ENCODE results near the gene RAD51B.
"Not testable (repeated sequence)": the region's sequence is repeated elsewhere in the genome, so short reads cannot be mapped to it uniquely, and the experiment has no call there.

The RAD51B gene

DNA sequence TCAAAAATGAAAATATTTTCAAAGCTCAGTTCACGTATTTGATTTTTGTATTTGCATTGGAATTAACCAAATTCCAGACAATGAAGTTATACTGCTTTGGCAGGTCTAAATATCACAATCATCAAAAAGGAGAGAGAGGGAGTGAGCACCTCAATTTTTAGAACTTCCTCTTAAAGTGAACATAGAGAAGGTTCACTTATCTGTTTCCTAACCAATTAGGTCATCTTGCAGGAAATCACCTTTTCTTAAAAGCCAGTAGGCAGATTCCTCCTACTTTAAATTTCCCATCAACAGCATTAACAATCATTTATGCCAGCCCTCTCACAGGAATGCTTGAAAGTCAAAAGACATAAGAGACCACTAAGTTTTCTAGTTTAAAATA lies 584.6 kb downstream of the RAD51B start:
- DNase-seq (ENCODE audit: low read depth in 2 of 2): no peak

DNA sequence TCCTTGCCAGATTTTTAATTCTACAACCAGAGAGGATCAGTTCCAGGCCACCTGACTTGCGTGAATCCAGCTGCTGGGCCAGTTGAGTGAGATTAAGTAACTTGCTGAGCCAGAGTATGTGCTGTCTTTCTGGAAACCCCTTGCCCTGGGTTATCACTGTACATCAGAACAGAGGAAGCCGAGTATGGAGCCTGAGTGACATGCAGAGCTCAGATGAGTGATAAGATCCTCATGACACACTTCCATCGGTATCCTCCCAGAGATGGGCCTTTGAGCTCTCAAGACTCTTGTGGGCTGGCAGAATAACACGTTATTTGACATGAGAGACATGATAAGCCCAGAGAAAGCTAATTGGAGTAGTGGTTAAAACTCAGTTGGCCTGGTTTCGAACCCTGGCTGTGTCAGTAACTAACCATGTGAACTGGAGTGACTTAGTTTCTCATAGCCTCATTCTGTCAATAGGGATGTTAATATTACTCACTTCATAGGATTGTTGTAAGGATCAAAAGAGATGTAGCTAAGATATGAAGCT lies 585.1 kb downstream of the RAD51B start:
- no peak for DNase-seq (ENCODE audit: low read depth in 2 of 2)

DNA sequence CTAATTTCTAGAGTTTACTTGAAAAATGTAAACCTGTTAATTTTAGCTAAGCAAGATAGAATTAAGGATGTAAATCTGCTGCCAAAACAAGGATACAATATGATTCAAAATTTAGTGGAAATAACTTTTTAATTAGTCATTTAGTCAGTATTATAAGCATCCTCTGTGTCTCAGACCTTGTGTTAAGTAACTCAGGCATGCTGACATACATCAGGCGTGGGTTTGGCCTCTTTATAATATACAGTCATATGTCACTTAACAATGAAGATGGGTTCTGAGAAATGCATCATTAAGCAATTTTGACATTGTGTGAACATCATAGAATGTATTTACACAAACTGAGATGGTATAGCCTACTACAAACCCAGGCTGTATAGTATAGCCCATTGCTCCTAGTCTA lies 586.4 kb downstream of the RAD51B start:
- no peak for DNase-seq (ENCODE audit: low read depth in 2 of 2)

DNA sequence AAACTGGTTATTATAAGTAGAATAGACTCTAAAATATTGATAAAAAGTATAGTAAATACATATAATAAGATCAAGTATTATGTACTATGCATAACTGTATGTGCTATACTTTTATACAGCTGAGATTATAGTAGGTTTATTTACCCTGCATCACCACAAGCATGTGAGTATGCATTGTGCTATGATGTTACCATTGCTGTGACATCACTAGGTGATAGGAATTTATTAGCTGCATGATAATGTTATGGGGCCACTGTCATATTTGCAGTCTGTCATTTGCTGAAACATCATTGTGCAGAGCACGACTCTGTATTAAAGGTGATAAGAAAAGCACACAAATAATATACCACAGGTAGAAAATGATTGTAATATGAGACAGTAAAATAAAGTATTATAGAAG lies 587.7 kb downstream of the RAD51B start:
- no peak for DNase-seq (ENCODE audit: low read depth in 2 of 2)

DNA sequence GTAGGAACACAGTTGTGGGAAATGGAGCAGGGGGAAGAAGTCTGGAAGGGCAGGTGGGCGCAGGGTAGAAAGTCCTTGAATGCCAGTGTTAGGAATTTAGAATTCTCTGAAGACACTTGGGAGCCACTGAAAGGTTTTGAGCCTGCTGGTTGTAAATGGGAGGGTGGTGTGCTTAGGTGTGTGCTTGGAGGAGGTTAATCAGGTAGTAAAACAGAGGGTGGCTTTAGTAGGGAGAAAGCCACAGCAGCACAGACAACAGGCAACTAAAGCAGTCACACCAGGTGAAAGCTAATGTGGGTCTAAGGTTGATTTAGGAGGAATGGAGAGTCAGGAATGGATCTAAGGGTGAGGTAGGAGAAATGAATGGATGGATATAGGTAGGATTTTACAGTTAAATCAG lies 588.2 kb downstream of the RAD51B start:
- DNase-seq (ENCODE audit: low read depth in 2 of 2): no peak

DNA sequence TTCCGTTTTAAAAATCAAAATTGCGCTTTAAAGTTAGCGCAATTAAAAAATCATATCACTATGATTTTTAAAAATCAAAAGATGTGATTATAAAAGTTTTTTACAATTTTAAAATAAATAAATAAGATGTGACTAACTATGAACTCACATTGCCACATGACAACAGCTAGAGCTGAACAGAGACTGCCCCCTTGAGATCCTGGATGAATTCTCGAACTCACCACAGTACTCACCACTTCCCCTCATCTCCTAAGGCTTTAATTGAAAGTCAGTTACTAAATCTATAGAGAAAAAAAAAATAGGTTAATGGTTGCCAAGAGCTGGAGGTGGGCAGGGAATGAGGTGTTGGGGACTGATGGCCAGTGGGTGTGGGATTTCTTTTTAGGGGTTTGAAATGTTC lies 589.1 kb downstream of the RAD51B start:
- DNase-seq (ENCODE audit: low read depth in 2 of 2): no peak

DNA sequence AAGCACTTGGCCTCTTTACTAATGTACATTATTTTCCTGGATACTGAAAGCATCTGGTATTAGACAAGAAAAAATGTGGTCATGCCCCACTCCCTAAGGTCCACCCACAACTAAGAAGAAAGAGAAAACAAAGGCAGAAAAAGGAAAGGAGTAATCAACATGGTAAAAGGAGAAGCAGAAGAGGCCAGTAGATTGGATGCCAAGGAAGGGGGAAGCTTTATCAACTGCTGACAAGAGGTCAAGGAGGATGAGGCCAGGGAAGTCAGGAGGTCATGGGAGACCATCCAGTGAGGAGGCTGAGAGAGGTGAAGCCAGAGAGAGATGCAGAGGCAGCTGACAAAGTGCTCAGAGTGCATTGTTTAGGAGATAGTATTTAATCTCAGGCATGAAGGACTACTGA lies 589.8 kb downstream of the RAD51B start:
- no peak for DNase-seq (ENCODE audit: low read depth in 2 of 2)

DNA sequence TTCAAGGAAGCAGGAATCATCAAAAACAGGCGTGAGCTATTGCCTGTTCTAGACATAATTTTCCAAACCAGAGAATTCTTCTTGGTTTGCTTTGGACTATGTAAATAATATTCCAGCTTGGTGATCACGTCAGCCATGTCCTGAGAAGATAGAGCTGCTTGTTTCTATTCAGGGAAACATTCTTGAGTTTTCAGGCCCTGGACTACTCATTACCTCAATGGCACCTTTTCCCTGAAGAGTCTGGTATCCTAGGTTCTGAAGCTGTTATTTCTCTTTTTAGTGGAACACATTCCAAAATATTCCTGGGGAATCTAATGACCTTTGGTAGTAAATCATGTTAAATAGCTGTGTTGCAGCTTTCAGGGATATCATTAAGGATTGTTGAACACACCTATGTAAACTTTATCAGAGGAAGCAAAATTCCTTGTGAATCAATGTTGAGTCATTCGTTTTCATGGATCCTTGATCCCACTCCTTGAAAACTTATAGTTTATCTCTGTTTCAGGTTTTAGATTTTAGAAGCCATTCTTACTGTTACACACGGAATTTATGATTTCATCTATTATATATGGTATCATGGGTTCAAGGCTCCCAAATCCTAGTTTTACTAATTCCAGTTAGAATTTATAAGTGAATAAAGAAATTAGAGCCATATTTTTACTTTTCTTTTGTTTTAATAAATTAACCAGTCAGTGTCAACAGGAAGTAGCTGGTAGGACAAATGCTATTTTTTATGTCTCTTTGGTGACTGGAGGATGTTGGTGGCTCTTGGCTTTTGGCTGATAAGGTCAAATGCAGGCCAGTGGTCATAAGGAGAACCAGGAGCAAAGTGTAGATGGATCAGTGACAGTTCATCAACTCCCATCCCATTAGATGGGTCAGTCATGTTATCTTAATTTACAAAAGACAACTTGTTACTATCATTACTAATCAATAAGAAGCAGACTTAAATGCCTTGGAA lies 593.2 kb downstream of the RAD51B start:
- no peak for DNase-seq (ENCODE audit: low read depth in 2 of 2)

DNA sequence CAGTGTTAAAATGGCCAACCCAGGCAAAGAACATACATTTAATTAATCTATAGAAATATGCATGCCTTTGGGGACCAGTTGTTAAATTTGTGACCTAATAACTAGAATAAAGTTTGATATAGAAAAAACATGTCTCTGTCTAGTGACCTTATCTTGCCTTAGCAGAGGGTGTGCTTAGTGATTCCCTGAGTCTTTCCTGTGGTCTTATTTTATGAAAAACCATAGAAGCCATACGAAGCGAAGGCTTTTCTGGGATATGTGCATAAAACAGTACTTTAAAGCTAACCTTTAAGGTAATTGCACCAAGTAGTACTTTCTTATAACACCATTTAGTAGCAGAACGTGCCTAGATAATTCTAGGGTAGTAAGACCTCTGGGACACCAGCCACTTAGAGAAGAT lies 593.9 kb downstream of the RAD51B start:
- no peak for DNase-seq (ENCODE audit: low read depth in 2 of 2)

DNA sequence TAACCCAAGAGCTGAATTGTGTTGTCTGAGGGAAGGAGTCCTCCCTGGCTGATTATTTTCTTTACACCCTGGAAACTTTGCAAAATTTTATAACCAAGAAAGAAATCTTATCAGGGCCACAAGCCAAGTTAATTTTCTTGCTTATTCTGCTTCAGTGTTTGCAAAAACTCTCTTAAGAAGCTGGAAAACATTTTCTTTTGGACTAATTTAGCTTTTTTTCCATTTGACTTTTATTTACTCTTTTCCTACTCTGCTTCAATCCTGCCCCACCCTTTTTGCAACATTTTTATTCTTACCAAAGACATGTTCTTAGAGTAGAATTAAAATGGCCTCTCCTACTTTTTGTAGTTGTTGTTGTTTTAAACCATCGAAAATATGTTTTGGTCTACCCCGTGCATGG lies 594.5 kb downstream of the RAD51B start:
- no peak for DNase-seq (ENCODE audit: low read depth in 2 of 2)

DNA sequence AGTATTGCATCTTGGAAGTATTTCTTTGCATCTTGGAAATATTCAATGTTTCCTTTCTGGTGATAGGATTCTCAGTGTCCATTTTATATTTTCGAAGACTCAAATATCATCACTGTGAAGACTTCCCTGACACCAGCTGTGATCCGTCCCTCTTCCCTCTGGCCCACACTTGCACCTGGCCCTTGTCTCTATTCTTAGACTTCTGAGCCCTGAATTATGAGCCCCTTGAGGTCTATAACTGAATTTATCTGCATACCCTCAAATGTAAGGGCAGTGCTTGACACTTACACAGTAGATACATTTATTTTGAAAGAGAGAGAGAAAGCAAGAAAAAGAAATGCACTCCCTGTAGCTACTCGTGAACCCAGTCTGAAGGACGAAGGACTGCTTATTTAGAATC lies 596.6 kb downstream of the RAD51B start:
- DNase-seq (ENCODE audit: low read depth in 2 of 2): no peak

DNA sequence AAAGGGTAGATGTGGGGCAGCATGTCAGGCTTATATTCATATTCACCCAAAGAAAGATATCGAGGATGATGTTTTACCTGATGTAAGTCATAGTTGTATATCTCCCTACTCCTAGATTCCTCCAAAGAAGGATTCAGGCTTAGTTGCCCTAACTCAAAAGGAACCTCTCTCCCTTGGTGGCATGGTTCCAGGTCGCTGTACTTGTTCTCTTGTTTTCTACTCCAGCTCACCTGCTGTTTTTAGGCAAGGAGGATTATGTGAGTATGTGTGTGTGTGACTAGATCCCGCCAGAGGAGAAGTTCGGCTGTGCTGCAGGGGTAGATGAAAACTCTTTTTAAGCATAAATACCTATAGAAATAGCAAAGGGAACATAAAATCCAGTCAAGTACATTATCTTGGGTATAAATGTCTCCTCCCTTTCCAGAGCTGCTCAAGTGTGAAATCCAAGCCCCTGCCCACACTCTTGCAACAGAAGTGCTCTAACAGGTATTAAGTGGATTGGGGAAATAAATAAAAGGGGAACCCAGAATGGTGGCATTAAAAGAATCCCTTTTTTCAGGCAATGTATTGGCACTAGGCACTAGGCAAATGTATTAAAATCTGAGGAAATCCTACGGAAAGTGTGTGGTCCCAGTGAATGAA lies 597.6 kb downstream of the RAD51B start:
- no peak for DNase-seq (ENCODE audit: low read depth in 2 of 2)

DNA sequence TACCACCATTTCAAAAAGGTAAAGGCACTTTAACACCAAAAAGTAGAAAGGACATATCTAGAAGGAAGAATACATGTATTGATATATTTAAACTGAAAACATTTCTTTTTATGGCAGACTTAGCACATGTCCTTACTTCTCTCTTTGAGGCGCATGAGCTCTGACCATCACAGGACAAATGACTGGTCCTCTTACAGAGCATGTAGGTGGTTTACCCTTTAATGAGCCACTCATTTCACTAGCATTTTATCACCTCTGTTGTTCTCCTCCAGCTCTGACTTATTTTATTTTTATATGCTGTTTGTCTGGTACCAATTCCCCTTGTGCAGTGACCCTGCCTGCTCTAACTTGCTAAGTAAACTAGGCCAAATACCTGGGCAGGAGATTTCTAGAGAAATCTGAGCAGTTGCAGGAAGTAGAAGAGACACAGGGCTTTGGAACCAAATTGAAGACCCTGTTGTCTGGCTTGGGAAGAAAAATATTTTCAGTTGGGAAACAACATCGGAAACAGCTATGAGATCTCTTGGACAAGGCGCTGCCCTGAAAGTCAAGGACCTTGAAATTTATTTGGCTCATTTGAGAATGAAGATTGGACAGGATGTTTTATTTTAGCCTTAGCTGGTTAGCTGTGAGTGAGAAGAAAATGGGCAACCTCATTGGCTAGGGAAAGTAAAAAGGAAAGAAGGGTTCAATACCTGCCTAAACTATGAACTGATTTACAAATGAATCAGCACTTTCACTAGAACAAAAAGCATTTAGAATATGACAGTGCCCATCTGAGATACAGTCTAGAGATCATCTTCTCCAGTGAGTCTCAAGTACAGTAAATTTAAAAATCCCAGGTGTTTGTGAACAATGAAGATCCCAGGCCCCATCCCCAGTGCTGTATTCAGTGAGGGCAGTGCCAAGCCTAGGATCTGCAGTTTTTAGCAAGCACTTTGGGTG lies 598.9 kb downstream of the RAD51B start:
- no peak for DNase-seq (ENCODE audit: low read depth in 2 of 2)

DNA sequence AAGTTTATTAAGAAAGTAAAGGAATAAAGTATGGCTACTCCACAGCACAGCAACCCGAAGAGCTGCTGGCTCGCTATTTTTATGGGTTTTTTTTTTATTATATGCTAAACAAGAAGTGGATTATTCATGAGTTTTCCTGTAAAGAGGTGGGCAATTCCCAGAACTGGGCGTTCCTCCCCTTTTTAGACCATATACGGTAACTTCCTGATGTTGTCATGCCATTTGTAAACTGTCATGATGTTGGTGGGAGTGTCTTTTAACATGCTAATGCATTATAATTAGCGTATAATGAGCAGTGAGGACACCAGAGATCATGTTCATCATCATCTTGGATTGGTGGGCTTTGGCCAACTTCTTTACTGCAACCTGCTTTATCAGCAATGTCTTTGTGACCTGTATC lies 600.8 kb downstream of the RAD51B start:
- no peak for DNase-seq (ENCODE audit: low read depth in 2 of 2)

DNA sequence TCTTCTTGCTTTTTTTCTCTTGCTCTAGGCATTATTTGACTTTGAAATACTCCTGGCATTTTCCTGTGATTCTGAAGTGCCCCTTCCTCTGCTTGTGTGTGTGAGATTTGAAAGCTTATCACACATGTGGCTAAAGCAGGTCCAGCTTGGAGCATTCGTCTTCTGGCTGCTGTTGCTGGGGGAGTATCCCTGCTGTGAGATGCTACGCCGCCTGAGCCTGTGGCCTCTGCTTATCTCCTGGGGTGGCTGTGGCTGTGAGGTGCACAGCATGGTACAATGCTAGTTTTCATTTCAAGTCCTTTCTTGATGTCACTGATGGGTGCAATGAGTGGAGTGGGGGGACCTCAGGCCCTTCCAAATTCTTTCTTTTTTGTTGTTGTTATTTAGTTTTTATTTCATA lies 601.5 kb downstream of the RAD51B start:
- no peak for DNase-seq (ENCODE audit: low read depth in 2 of 2)

DNA sequence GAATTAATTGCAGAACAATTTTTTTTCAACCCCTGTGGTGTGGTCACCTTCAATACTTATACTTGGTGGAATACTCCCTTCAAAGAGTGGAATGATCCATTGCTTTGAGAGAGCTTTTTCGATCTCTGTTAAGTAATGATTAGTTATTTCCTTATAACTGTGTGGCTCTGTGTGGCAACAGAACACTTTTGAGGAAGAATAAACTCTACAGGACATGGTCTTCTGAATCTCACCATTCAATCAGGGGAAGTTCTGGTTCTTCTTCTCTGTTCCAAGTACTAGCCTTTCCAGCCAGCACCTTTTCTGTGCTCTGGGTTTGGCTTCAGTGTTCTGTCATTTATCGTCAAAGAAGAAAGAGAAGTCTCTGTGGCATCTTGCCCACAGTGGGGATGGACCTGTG lies 604.1 kb downstream of the RAD51B start:
- no peak for DNase-seq (ENCODE audit: low read depth in 2 of 2)

DNA sequence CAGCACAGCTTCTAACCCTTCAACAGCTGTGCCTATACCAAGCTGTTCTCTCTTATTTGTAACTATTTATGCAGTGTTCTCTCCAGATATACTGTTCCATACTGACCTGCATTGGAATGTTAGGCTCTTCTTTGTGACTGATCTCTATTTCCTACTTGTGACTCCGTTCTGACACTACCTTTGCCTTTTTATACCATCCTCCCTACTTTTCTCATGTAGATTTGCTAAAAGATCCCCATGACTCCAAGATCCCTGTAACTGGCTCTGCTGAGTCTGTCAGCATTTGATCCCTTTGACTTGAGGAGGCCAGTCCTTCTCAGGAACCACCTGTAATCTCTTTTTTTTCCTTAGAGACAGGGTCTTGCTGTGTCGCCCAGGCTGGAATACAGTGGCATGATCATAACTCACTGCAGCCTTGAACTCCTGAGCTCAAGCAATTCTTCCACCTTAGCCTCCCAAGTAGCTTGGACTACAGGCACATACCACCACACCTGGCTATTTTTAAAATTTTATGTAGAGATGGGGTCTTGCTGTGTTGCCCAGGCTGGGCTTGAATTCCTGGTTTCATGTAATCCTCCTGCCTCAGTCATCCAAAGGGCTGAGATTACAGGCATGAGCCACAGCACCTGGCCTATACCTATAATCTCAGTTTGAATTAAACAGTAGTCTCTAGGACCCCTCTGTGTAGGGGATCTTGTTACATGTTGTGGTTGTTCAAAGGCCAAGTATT lies 605.0 kb downstream of the RAD51B start:
- DNase-seq (ENCODE audit: low read depth in 2 of 2): no peak

DNA sequence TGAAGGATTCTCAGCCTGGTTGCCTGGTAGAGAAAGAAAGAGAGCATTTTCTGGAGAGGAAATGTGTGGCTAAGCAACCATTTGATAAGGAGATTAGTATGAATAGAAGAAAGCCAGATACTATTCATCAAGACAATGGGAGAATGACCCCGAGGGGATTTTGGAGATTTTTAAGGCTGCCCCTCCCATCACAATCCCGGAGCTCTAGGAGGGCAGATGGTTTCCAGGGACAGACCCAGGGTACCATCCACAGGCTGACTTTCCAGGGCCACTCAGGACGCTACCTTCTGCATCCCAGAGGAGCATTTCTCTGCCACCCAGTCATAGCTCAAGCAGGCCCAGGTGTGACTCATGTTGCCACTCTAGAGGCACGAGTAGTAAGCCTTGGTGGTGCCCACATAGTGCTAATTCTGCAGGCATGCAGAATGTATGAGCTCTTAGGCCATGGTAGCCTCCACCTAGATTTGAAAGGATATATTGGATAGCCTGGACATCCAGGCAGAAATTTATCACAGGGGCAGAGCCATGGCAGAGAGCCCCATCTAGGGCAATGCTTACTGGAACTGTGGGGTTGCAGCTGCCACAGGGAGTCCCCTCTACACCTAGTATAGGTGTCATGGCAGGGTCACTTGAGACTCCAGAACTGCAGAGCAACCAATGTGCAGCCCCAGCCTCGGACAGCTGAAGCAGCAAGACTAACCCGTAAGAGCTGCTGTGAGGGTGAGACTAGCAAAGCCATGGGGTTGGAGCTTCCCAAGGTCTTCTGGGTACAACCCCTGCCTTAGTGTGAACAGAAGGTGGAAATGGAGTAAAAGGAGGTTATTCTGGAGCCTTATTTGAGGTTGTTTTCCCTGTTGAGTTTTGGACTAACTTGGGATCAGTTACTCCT lies 607.3 kb downstream of the RAD51B start:
- no peak for DNase-seq (ENCODE audit: low read depth in 2 of 2)

DNA sequence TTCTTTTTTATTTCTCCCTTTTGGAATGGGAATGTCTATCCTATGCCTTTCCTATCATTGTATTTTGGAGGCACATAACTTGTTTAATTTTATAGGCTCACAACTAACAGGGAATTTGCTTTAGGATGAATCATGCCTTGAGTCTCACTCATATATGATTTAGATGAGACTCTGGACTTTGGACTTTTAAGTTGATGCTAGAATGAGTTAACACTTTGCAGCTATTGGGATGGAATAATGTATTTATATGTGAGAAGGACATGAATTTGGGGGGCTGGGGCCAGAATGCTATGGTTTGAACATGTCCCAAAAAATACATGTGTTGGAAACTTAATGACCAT lies 607.9 kb downstream of the RAD51B start:
- DNase-seq (ENCODE audit: low read depth in 2 of 2): no peak

DNA sequence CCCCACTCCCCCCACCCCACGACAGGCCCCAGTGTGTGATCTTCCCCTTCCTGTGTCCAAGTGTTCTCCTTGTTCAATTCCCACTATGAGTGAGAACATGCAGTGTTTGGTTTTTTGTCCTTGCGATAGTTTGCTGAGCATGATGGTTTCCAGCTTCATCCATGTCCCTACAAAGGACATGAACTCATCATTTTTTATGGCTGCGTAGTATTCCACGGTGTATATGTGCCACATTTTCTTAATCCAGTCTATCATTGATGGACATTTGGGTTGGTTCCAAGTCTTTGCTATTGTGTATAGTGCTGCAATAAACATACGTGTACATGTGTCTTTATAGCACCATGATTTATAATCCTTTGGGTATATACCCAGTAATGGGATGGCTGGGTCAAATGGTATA lies 609.3 kb downstream of the RAD51B start:
- not testable (repeated sequence) for DNase-seq (ENCODE audit: low read depth in 2 of 2)
